ENCODE measurements around the gene MAP3K19. TPM values are rescaled to one million over a fixed set of nuclear protein-coding genes. Genes with fewer than 3 reads are reported as not detected.

MAP3K19 gene
- total RNA-seq, 4 donors from 2014 or later: not detected

DNA sequence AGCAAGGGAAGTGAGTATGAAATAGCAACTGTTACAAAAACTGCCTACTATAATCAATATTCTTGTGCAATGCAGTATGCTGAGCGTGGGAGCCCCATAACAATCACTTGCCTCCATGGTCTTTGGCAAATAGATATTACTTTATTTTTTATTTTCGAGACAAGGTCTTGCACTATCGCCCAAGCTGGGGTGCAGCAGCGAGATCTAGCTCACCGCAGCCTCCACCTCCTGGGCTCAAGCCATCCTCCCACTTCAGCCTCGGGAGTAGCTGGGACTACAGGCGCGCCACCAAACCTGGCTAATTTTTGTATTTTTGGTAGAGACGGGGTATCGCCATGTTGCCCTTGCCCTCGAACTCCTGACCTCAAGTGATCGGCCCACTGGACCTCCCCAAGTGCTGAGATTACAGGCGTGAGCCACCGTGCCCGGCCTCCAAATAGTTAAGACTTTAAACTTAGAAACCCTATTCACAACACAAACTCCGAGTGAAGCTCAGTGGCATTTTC lies 129.8 kb downstream of the MAP3K19 start:
- H3K9me3 ChIP-seq: no peaks in the 10 kb centered on the region
- peak overlapping the region; percentile 99 for H3K27ac ChIP-seq
- peak overlapping the region; percentile 93 for H3K4me3 ChIP-seq
- DNase-seq (ENCODE audit: low spot score in 2 of 2): peak in 1 of 2 donors; percentile 64
- no peaks in the 10 kb centered on the region for H3K27me3 ChIP-seq
- no peaks in the 10 kb centered on the region for H3K36me3 ChIP-seq
- WGBS: 30% methylated on average over 16 of the region's 16 CpGs
- H3K4me1 ChIP-seq: peaks cover 34% of the 10 kb centered on the region
- TF ChIP-seq EP300 (IDR thresholded peaks at IDR 0.05): no peak
- no peak for TF ChIP-seq CTCF (IDR thresholded peaks at IDR 0.05)
- TF ChIP-seq POLR2A (IDR thresholded peaks at IDR 0.05): no peak
- TF ChIP-seq POLR2AphosphoS5 (IDR thresholded peaks at IDR 0.05): no peak

Other genes with a start within 250 kb of the MAP3K19 start
- gene ACMSD, start 208.8 kb downstream of the MAP3K19 start, total RNA-seq: under 1 TPM in 1 of 4 donors, not detected in 3; 0.56 TPM
- gene CCNT2, start 128.6 kb downstream of the MAP3K19 start, total RNA-seq: 10 to 100 TPM; 24.0 to 55.8 (median 33.0) TPM
- 10 to 100 TPM; 36.8 to 62.0 (median 52.6) TPM for gene RAB3GAP1, start 4.8 kb upstream of the MAP3K19 start, total RNA-seq